ENCODE data around the gene FHOD1. TPM values are rescaled to one million over a fixed set of nuclear protein-coding genes. Genes with fewer than 3 reads are reported as not detected.
A peak's percentile ranks its signal among the peaks of the same experiment; 100 is the strongest.

The FHOD1 gene
- total and polyA plus RNA-seq, 9 of the 15 experiments (the other 6 are each of a cell fraction or from before 2014, with no cell fraction given), result 18.7 to 126 (median 32.3) TPM

DNA sequence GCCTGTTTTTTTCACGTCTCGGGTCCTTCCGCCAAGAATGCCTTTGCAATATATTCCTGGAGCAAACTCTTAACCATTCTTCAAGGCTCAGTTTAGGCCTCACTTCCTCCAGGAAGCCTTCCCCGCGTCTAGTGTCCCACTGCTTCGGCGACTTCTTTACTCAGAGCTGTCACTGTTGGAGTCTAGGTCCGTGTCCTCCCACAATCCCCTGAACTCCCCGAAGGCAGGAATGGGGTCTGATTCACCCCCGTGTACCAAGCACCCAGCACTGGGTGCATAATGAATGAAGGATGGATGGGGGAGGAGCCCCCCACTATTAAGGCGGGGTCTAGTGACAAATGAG, 64.0 kb downstream of the FHOD1 start:
- Histone ChIP-seq H3K9me1 (ENCODE audit: control insufficient read depth, insufficient read depth, low read length) (no peaks in the 10 kb centered on the region), H3K4me1 (replicated peaks in 1 of 2; ENCODE audit: control insufficient read depth in 2 of 2, insufficient read depth in 2 of 2, low read length in 2 of 2) (peaks cover 13 to 52% of the 10 kb centered on the region in 2 experiments), H3K4me3 (peak overlapping the region; percentile 61), H3K4me2 (ENCODE audit: insufficient read depth, low read length) (peak overlapping the region; percentile 99), H3K9ac (ENCODE audit: insufficient read depth in 1 of 2, low read depth in 2 of 2, low read length in 2 of 2) (peak overlapping the region; percentile 81 to 97; a peak in 3 of 4 replicates), H3K36me3 (ENCODE audit: control insufficient read depth, insufficient read depth, low read length) (no peaks in the 10 kb centered on the region), H3K27ac (ENCODE audit: extremely low read depth, low read depth, low read length) (peak overlapping the region; percentile 91), H3K9me3 (replicated peaks; ENCODE audit: control insufficient read depth, insufficient read depth, low read depth, low read length) (no peaks in the 10 kb centered on the region), H2AFZ (ENCODE audit: low read depth, low read length) (peak overlapping the region; percentile 91), H4K20me1 (replicated peaks; ENCODE audit: control insufficient read depth, insufficient read depth, low read length) (peaks cover 11% of the 10 kb centered on the region), H3K79me2 (ENCODE audit: control insufficient read depth, insufficient read depth, low read length) (peaks cover 14% of the 10 kb centered on the region), H3K27me3 (ENCODE audit: control insufficient read depth in 2 of 2, insufficient read depth in 2 of 2, low read length in 2 of 2) (no peaks in the 10 kb centered on the region)
- intact Hi-C loops (cut with micrococcal nuclease), result loop anchor here (1.0 to 10.0 kb wide), 3 partner anchors 63 to 228 kb away; no protein-coding TSS in a partner anchor
- in situ Hi-C loops (cut with MboI), result no loop called here
- CTCF ChIA-PET (ENCODE audit: low intra/inter-chr PET ratio), result interaction anchor here (1.2 kb wide), 1 partner anchor 206 kb away, joined by 5 read pairs; no protein-coding TSS in a partner anchor
- ATAC-seq, result no peak
- no TSS peak for BruUV-seq (replicated peaks)
- 3% methylated on average over 11 of the region's 11 CpGs for WGBS (ENCODE audit: insufficient coverage, low coverage, missing lambda C conversion rate)
- POLR2A ChIA-PET, result interaction anchor here (0.7 to 1.4 kb wide), 2 partner anchors 19 to 178 kb away, joined by 3 read pairs; no protein-coding TSS in a partner anchor
- FAIRE-seq, result no peak
- DNase-seq (ENCODE audit: extremely low read depth in 1 of 4, low spot score in 3 of 4), result no peak
- no peak for TF ChIP-seq ILF3 (IDR thresholded peaks at IDR 0.05; ENCODE audit: borderline replicate concordance)
- TF ChIP-seq NR2C2 (CRISPR knock-in tag; IDR thresholded peaks at IDR 0.05), result no peak
- peak; percentile 23; the same call in 1 of the 2 replicates for TF ChIP-seq NR2C2 (tag; IDR thresholded peaks at IDR 0.05)
- 0 out of 2 replicates have a peak, but pooled peaks have one; percentile 14 for TF ChIP-seq FOSL1 (tag; conservative IDR thresholded peaks at IDR 0.05)
- no peak for TF ChIP-seq NUFIP1 (IDR thresholded peaks at IDR 0.05; ENCODE audit: partially characterized antibody)
- TF ChIP-seq TCF7L2 (IDR thresholded peaks at IDR 0.05; ENCODE audit: low read depth, low read length), result no peak
- TF ChIP-seq HDAC1 (IDR thresholded peaks at IDR 0.05), result no peak
- no peak for TF ChIP-seq MTA2 (IDR thresholded peaks at IDR 0.05; ENCODE audit: low read depth)
- TF ChIP-seq BCOR (IDR thresholded peaks at IDR 0.05), result peak; percentile 49
- TF ChIP-seq OTX1 (CRISPR knock-in tag; IDR thresholded peaks at IDR 0.05), result 0 out of 2 replicates have a peak, but pooled peaks have one; percentile 24
- TF ChIP-seq SMARCA4 (IDR thresholded peaks at IDR 0.05), result 0 out of 2 replicates have a peak, but pooled peaks have one; percentile 27
- TF ChIP-seq FOXM1 (IDR thresholded peaks at IDR 0.05; ENCODE audit: low read depth), result peak; percentile 23; the same call in 1 of the 2 replicates
- no peak for TF ChIP-seq FOXM1 (CRISPR knock-in tag; IDR thresholded peaks at IDR 0.05; ENCODE audit: low read depth)
- TF ChIP-seq TAL1 (IDR thresholded peaks at IDR 0.05), result no peak
- no peak for TF ChIP-seq PRPF4 (IDR thresholded peaks at IDR 0.05; ENCODE audit: insufficient read depth, low read depth, low read length, poor library complexity, severe bottlenecking)
- TF ChIP-seq ZNF143 (CRISPR knock-in tag; IDR thresholded peaks at IDR 0.05), result no peak
- peak; percentile 26; the same call in 1 of the 2 replicates for TF ChIP-seq ZFX (CRISPR knock-in tag; IDR thresholded peaks at IDR 0.05)
- peak; percentile 36; the same call in 1 of the 2 replicates for TF ChIP-seq MECOM (CRISPR knock-in tag; IDR thresholded peaks at IDR 0.05)
- no peak for TF ChIP-seq ZNF561 (CRISPR knock-in tag; conservative IDR thresholded peaks at IDR 0.05)
- no peak for TF ChIP-seq SMARCA5 (IDR thresholded peaks at IDR 0.05)
- peak; percentile 29 for TF ChIP-seq SAP30 (IDR thresholded peaks at IDR 0.05; ENCODE audit: borderline replicate concordance, insufficient read depth, low read depth, low read length, poor library complexity, severe bottlenecking)
- TF ChIP-seq, protein P1, sequence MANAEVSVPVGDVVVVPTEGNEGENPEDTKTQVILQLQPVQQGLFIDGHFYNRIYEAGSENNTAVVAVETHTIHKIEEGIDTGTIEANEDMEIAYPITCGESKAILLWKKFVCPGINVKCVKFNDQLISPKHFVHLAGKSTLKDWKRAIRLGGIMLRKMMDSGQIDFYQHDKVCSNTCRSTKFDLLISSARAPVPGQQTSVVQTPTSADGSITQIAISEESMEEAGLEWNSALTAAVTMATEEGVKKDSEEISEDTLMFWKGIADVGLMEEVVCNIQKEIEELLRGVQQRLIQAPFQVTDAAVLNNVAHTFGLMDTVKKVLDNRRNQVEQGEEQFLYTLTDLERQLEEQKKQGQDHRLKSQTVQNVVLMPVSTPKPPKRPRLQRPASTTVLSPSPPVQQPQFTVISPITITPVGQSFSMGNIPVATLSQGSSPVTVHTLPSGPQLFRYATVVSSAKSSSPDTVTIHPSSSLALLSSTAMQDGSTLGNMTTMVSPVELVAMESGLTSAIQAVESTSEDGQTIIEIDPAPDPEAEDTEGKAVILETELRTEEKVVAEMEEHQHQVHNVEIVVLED (CRISPR knock-in tag; IDR thresholded peaks at IDR 0.05), result no peak
- TF ChIP-seq, protein P2, sequence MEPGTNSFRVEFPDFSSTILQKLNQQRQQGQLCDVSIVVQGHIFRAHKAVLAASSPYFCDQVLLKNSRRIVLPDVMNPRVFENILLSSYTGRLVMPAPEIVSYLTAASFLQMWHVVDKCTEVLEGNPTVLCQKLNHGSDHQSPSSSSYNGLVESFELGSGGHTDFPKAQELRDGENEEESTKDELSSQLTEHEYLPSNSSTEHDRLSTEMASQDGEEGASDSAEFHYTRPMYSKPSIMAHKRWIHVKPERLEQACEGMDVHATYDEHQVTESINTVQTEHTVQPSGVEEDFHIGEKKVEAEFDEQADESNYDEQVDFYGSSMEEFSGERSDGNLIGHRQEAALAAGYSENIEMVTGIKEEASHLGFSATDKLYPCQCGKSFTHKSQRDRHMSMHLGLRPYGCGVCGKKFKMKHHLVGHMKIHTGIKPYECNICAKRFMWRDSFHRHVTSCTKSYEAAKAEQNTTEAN (CRISPR knock-in tag; IDR thresholded peaks at IDR 0.05), result no peak

Measured in K562 (cell line).